Measurements from ENCODE around the gene ARID1A.

DNA sequence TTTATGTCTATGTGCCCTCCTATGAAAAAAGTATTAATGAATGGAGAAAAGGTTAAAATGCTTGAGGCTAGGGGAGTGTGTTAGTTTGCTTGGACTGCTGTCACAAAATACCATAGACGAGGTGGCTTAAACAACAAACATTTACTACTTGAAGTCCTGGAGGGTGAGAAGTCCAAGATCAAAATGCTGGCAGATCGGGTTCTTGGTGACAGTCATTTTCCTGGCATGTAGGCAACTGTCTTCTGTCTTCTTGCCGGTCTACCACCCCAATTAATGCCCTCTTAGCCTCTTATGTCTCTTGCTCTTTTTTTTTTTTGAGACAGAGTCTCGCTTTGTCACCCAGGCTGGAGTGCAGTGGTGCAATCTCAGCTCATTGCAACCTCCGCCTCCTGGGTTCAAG lies 15.0 kb downstream of the ARID1A start:
- TF ChIP-seq, protein P1, sequence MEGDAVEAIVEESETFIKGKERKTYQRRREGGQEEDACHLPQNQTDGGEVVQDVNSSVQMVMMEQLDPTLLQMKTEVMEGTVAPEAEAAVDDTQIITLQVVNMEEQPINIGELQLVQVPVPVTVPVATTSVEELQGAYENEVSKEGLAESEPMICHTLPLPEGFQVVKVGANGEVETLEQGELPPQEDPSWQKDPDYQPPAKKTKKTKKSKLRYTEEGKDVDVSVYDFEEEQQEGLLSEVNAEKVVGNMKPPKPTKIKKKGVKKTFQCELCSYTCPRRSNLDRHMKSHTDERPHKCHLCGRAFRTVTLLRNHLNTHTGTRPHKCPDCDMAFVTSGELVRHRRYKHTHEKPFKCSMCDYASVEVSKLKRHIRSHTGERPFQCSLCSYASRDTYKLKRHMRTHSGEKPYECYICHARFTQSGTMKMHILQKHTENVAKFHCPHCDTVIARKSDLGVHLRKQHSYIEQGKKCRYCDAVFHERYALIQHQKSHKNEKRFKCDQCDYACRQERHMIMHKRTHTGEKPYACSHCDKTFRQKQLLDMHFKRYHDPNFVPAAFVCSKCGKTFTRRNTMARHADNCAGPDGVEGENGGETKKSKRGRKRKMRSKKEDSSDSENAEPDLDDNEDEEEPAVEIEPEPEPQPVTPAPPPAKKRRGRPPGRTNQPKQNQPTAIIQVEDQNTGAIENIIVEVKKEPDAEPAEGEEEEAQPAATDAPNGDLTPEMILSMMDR (IDR thresholded peaks at IDR 0.05; ENCODE audit: low read depth, low read length) = no peak
- no peak for TF ChIP-seq EZH2phosphoT487 (IDR thresholded peaks at IDR 0.05; ENCODE audit: low read depth)

All from OCI-LY3 (cell line).